Fibroblast of upper back skin (primary cell): ENCODE data around the gene ALDH1A2.

ENCODE experiments used
- DNase-seq: peaks from one replicate; pipeline ENCODE4 v3.0.0-alpha.2; 2013

ALDH1A2 gene

GRCh38 chr15:57941816-57942215 is 123.7 kb downstream of the ALDH1A2 start:
- no peak for DNase-seq

GRCh38 chr15:57932348-57932747 is 133.2 kb downstream of the ALDH1A2 start:
- DNase-seq = no peak

GRCh38 chr15:57931570-57931969 is 133.9 kb downstream of the ALDH1A2 start:
- DNase-seq = no peak

GRCh38 chr15:57927091-57927631 is 138.3 kb downstream of the ALDH1A2 start:
- DNase-seq = no peak

GRCh38 chr15:57925650-57926049 is 139.9 kb downstream of the ALDH1A2 start:
- no peak for DNase-seq

- no peak for DNase-seq
Measured at GRCh38 chr15:57924598-57924997, 140.9 kb downstream of the ALDH1A2 start.

GRCh38 chr15:57923750-57924149 is 141.8 kb downstream of the ALDH1A2 start:
- DNase-seq = no peak

- peak; percentile 17 for DNase-seq
Measured at GRCh38 chr15:57923306-57923705, 142.2 kb downstream of the ALDH1A2 start.

- DNase-seq = no peak
Measured at GRCh38 chr15:57922776-57923175, 142.7 kb downstream of the ALDH1A2 start.

GRCh38 chr15:57921371-57921770 is 144.1 kb downstream of the ALDH1A2 start:
- DNase-seq = no peak

GRCh38 chr15:57920911-57921310 is 144.6 kb downstream of the ALDH1A2 start:
- DNase-seq = no peak

GRCh38 chr15:57919754-57920153 is 145.8 kb downstream of the ALDH1A2 start:
- DNase-seq = no peak

GRCh38 chr15:57917998-57918397 is 147.5 kb downstream of the ALDH1A2 start:
- no peak for DNase-seq

- DNase-seq = no peak
Measured at GRCh38 chr15:57916695-57917094, 148.8 kb downstream of the ALDH1A2 start.

GRCh38 chr15:57915827-57916531 is 149.5 kb downstream of the ALDH1A2 start:
- no peak for DNase-seq

- DNase-seq = no peak
Measured at GRCh38 chr15:57914350-57915055, 151.0 kb downstream of the ALDH1A2 start.

GRCh38 chr15:57911247-57911646 is 154.3 kb downstream of the ALDH1A2 start:
- DNase-seq = no peak

- DNase-seq = no peak
Measured at GRCh38 chr15:57910672-57911071, 154.8 kb downstream of the ALDH1A2 start.

GRCh38 chr15:57909388-57909787 is 156.1 kb downstream of the ALDH1A2 start:
- no peak for DNase-seq

GRCh38 chr15:57903626-57904025 is 161.9 kb downstream of the ALDH1A2 start:
- DNase-seq = no peak
